SIG-M5 treated with dmso at 0.1 percent for 504 hours (cell line): Measurements from ENCODE around the gene MDM2.
"Not testable (repeated sequence)": the region's sequence is repeated elsewhere in the genome, so short reads cannot be mapped to it uniquely, and the experiment has no call there.

Source experiments
- DNase-seq: peaks from one replicate; lab custom pipeline; 2025; ENCODE audit not compliant: unreplicated experiment; lab: John Stamatoyannopoulos, UW

MDM2 gene

GRCh38 chr12:68805592-68806120 is 2.3 kb upstream of the MDM2 start:
- no peak for DNase-seq

- no peak for DNase-seq
These were observed 1.3 kb upstream of the MDM2 start for GRCh38 chr12:68806488-68807237.

- DNase-seq, result not testable (repeated sequence)
These were observed 752 bp upstream of the MDM2 start for GRCh38 chr12:68807274-68807575.

GRCh38 chr12:68808388-68809189 is 612 bp downstream of the MDM2 start:
- DNase-seq, result peak; percentile 97

- DNase-seq, result no peak
These were observed 1.4 kb downstream of the MDM2 start for GRCh38 chr12:68809190-68810026.

- not testable (repeated sequence) for DNase-seq
These were observed 2.0 kb downstream of the MDM2 start for GRCh38 chr12:68810027-68810389.

- DNase-seq, result not testable (repeated sequence)
These were observed 3.6 kb downstream of the MDM2 start for GRCh38 chr12:68811573-68811972.

GRCh38 chr12:68812553-68813241 is 4.7 kb downstream of the MDM2 start:
- no peak for DNase-seq

GRCh38 chr12:68813242-68813593 is 5.2 kb downstream of the MDM2 start:
- DNase-seq, result no peak

- DNase-seq, result no peak
These were observed 6.7 kb downstream of the MDM2 start for GRCh38 chr12:68814490-68815231.

GRCh38 chr12:68815232-68815927 is 7.4 kb downstream of the MDM2 start:
- no peak for DNase-seq

GRCh38 chr12:68815928-68816800 is 8.2 kb downstream of the MDM2 start:
- DNase-seq, result no peak

GRCh38 chr12:68819481-68819880 is 11.5 kb downstream of the MDM2 start:
- DNase-seq, result not testable (repeated sequence)

- DNase-seq, result no peak
These were observed 13.6 kb downstream of the MDM2 start for GRCh38 chr12:68821357-68822188.

GRCh38 chr12:68823696-68824095 is 15.7 kb downstream of the MDM2 start:
- no peak for DNase-seq

- no peak for DNase-seq
These were observed 16.2 kb downstream of the MDM2 start for GRCh38 chr12:68824131-68824530.

GRCh38 chr12:68824597-68825250 is 16.7 kb downstream of the MDM2 start:
- no peak for DNase-seq
